ENCODE data around the gene NUDT14.

NUDT14 gene

DNA sequence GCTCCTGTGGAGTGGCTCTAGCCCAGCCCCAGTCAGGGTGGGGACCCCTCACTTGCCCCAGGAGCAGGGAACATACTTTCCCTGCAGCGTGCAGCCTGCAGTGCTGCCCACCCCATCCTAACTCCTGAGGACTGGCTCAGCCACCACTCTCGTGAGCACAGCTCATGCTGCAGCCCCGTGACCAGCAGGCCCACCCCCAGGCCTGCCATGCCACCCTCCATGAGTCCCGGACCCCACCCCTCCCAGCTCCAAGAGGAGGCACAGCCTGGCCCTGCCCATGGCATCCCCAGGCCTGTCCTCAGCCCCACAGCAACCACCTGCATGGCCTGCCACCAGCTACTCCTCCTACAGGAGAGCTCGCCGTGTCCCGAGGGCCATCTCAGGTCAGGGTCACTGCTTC is 8.6 kb downstream of the NUDT14 start:
- DNase-seq = no peak

- DNase-seq = no peak
Observed at GRCh38 chr14:105171004-105171673, 10.0 kb downstream of the NUDT14 start.

DNA sequence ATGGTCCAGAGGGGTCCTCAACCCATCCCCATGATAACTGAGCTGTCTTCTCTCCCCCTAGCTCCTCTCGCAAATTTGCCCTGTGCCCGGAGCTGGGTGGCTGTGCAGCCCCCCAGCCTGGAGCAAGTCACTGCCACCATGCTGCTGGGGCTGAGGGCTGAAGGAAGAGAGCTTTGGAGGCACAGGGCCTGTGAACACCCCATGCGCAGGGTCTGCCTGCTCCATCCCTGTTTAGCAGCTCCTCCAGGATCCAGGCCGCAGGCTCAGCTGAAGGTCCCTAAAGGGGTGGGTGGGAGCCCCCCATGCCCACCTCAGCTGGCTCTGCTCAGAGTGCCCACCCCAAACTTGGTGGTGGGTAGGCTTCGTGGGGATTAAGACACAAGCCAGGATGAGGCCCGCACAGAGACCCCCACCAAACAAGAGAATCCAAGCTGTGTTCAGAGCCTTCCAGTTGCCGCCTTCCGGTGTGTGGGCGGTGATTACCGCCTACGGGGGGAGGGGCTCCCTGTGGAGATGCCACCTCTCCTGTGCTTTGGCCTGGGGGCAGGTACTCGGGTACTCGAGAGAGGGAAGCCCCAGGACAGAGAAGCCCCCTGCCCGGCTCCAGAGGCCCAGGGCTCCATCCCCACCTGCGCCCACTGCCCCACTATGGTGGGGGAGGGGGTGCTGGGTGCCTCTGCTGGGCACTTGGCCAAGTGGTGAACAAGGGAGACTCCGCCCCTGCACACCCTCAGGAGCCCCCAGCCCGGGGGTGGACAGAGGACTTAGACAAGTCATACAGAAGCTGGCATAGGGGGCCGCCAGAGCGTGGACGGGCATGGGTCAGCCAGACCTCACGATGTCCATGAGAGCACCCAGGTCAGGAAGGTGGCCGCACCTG is 11.1 kb downstream of the NUDT14 start:
- DNase-seq = no peak

DNA sequence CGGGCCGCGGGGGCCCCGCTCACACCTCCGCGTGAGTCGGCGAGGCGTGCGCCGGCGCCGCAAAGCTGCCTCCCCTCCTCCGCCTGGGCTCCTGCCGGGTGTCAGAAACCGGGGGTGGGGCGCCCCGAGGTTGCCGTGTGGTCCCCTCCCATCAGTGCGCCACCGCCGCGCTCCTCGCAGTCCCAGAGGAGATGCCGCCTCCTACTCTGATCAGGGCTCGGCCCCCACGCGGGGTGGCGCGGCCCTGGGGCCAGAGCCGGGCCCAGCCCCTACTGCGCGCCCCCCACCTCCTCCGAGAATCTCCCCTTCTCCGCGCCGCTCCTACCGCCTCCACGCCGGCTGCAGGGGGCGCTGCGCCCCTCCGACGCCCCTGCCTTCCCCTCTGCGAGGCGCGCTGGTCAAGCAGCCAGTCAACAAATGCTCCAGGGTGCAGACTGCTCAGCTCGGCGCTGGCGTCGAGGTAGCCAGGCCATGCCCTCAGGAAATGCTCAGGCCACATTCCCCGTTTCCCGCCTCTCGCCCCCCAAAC is 12.1 kb downstream of the NUDT14 start:
- no peak for DNase-seq

DNA sequence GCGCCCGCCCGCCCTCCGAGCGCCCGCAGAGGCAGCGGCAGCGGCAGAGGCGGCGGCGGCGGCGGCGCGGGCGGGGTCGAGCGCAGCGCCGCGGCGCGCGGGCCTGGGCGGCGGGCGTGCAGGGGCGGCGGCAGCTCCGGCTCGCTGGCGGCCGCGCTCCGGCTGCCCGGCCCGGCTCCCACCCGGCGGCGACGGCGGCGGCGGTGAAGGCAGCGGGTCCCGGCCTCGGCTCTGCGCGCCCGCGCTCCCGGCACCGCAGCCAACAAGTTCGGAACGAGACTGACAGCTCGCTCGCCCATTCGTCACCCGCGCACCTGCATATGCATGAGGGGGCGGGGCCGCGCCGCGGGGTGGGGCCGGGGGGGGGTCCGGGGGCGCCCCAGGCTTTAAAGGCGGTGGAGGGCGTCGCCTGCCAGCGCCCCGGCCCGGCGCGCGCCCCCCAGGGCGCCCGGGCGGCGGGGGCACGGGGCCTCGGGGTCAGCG is 12.6 kb downstream of the NUDT14 start, which contains the start of gene JAG2:
Gene JAG2, minus strand, starts transcription at position 281 of the 483 bp plus-strand sequence. CDS start 356 bp downstream, outside the sequence.
- DNase-seq = no peak

DNA sequence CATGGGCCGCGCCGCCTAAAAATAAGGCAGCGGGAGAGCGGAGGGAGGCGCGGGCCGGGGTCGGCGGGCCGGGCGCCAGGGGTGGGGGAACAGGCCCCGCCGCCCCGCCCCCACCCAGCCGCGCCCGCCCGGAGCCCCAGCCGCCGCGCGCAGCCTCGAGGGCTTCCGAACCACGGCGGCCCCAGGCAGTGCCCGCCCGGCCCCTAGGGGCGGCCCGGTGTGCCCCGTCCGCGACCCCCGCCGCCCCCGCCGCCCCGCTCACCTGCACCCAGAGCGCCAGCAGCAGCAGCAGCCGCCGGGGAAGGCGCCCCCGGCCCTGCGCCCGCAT is 13.1 kb downstream of the NUDT14 start:
- no peak for DNase-seq

GRCh38 chr14:105167303-105168092 is 13.6 kb downstream of the NUDT14 start:
- no peak for DNase-seq

- DNase-seq = no peak
Observed at GRCh38 chr14:105166571-105167302, 14.4 kb downstream of the NUDT14 start.

DNA sequence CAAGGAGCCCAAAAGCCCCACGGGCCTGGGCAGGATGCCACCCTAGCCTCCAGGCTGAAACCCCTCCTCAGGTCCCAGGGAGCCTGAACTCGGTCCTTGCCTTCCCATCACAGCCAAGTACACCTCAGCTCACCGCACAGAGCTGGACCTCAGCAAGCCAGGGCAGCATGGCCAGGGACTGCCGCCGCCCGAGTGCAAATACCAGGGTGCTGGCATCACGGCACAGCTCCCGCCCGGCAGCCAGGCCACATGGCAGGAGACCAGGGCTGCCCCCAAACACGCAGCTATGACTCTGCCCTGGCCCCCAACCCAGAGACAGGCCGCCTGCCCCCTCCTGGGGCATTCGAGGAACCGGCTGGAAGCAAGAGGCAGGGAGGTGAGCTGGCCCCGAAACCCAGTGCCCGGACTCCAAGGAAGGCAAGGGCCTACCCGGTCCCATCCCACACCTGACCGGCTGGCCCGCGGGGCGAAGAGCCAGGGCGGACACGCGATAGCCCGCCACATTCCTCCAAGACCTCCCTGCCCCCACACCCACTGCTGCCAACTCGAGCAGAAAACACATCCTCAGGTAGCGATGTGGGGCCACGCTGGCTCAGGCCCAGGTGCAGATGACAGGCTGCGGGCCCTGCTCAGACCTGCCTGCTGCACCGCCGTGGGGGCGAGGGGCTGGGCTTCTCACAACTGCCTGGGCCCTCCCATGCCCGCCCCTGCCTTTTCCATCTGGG is 15.2 kb downstream of the NUDT14 start:
- DNase-seq = no peak

DNA sequence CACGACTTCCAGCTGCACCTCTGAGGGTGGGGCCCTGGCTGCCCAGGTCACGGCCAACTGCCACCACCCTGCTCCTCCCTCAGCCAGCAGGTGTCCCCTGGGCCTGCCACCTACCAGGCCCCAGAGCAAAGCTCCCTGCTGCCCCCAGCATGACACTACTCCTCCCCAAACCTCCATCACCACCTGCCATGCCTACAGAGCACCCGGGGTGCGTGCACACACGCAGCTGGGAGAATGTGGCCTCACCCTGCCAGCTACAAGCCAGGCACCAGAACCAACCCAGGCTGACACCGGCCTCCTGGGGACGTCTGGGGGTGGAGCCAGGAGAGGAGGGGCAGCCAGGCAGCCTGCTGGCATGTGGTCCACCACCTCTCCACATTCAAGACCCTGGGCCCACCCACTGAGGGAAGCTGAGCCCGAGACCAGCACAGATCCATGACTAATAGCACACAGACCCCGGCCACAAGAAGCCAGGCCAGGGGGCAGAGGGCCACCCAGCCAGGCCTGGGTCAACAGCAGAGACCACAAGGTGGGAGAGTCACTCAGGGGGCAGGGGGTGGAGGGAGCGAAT is 15.9 kb downstream of the NUDT14 start:
- no peak for DNase-seq

DNA sequence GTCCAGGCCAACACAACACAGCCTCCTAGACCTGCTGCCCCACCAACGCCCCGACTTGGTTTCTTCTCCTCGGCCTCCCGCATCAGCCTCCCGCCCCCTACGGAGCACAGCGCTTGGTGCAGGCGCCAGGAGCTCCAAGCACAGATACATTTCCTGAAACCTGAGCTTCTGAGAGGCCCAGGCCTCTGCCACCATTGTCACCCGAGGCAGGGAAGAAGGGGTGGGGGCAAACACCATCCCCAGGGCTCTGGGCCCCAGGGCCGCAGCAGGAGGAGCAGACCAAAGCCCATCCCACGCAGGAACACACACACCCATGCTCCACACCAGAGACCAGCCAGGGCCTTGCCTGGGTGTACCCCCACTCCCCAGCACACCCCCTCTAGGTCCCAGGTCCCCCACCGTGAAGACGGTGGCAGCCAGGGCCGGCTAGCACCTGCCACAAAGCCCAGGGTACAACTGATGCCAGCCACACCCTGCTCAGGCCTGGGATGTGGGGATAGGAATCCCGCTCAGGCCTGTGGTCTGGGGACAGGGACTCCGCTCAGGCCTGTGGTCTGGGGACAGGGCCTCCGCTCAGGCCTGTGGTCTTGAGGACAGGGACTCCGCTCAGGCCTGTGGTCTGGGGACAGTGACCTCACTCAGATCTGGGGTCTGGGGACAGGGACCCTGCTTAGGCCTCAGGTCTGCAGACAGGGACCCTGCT is 17.9 kb downstream of the NUDT14 start:
- peak; percentile 41 for DNase-seq

DNA sequence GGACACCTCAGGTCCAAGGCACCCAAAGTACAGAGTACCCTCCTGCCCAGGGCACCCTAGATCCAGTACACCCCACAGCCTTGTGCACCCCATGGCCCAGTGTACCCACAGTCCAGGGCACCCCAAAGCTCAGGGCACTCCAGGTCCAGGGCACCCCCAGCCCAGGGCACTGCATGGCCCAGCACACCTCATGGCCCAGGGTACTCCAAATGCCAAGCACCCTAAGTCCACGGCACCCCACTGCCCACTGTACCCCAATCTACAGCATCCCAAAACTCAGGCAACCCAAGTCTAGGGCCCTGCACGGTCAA is 18.5 kb downstream of the NUDT14 start:
- no peak for DNase-seq

GRCh38 chr14:105161964-105162668 is 19.0 kb downstream of the NUDT14 start:
- no peak for DNase-seq

DNA sequence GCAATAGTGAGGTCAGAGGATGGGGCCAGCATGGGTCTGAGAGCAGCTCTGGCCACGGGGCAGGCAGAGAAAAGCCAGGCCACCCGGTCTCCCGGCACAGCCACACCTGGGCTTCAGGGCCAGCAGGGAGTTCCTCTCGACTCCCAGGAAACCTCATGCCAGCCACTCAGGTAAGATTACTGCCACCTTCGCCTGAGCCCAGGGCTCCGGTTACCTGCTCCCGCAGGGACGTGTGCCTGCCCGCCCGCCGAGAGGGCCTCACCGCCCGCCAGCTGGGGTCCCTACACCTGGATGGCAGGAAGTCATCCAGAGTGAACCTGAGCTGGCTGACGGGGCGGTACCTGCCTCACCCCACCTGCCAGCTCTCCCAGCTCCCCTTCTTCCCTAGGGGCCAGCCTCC is 19.8 kb downstream of the NUDT14 start:
- peak; percentile 85 for DNase-seq

DNA sequence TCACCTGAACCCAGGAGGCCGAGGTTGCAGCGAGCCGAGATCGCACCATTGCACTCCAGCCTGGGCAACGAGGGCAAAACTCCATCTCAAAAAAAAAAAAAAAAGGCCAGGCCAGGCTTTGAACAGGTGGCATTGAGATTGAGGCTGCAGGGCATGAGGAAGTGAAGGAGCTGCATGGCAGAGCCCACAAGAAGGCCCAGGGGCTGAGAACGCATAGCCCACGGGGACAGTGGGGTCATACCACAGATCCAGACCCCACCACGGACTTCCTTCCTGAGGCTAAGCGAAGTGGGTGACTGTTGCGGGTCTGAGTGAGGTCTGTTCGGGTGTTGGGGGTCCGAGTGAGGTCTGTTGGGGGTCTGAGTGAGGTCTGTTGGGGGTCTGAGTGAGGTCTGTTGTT is 20.3 kb downstream of the NUDT14 start:
- no peak for DNase-seq

DNA sequence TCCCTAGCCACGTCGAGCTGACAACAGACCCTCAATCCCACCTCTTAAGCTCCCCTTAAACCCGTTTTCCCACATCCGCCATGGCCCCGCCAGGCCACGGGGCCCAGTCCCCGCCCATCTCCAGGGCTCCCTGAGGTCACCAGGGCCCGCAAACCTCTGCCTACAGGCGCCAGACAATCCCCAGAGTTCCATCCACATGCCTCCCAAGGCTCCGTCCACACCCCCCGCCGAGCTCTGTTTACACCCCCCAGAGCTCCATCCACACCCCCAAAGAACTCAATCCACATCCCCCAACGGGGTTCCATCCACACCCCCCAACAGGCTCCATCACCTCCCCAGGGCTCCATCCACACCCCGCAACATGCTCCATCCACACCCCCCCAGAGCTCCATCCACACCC is 21.8 kb downstream of the NUDT14 start:
- no peak for DNase-seq

GRCh38 chr14:105158794-105159193 is 22.3 kb downstream of the NUDT14 start:
- DNase-seq = no peak

- no peak for DNase-seq
Observed at GRCh38 chr14:105157872-105158271, 23.2 kb downstream of the NUDT14 start.

DNA sequence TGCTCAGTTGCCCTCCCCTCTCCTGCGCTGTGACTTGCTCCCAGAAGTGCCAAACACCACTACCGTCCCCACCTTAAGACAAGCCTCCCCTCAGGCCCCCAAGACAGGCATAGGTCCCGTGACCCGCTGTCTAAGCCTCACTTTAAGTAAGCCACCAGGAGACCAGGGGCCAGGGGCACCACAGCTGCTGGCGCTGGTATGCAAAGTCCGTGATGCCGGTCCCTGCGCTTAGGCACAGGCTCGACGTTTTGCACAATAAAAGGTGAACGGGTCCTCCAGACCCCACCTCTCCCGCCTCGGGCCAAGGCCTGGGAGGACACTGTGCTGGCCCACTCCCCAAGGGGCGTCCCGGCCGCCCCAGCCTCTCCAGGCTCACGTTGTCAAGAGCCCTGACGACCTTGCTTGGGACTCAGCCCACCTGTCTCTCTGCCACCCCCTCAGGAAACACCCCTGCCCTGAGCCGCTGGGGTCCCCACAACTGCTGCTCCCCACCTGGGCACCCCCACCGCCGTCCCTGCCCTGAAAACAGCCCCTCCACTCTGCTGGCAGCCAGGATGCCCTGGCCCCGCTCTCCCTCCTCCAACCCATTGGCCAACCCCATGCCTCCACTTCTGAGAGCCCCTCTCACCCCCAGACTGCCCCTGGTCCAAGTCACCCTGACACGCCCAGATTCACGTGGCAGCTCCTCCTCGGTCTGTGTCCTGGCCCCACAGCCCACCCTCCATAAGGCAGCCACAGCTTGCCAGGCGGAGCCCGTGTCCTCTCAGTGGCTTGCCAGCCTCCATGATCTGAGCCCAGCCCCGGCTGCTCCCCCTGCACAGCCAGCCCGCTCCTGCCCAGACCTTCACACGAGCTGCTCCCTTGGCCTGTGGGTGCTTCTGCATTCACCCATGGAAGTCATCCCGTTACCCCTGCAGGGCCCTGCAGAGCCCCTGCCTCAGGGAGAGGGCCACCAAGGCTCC is 24.4 kb downstream of the NUDT14 start:
- no peak for DNase-seq

All from NCI-H1436 treated with DMSO at 0.1 percent for 48 hours (cell line).